ENCODE data around the gene SNUPN.

DNA sequence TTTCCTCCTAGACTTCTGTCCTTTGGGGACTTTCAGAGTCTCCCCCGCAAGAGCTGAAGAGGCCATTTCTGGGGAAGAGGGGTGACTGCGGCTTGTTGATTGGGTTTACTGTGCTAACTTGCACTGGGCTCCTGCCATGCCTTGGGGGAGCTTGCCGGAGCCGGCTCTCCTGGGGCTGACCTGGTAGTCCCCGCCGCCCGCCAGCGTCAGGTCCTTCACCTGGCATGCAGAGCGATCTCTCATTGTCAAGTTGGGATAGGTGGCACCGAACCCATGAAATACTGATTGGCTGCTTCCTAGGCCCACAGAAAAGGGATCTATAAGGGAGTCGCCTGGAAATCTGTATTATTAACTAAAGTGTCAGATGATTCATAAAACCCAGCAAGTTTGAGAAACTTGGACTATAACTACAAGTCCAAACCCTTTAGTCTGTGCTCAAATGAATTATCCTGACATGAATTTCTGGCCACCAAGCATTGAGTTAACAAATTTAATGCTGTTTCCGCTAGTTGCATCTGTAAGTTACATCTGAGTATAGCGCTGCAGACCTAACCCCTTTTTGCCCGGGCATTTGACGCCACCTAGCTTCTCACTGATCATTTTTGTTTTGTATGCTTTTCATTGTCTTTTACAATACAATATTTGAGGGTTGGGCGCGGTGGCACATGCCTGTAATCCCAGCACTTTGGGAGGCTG, 15.1 kb upstream of the SNUPN start:
- TF ChIP-seq, protein P1, sequence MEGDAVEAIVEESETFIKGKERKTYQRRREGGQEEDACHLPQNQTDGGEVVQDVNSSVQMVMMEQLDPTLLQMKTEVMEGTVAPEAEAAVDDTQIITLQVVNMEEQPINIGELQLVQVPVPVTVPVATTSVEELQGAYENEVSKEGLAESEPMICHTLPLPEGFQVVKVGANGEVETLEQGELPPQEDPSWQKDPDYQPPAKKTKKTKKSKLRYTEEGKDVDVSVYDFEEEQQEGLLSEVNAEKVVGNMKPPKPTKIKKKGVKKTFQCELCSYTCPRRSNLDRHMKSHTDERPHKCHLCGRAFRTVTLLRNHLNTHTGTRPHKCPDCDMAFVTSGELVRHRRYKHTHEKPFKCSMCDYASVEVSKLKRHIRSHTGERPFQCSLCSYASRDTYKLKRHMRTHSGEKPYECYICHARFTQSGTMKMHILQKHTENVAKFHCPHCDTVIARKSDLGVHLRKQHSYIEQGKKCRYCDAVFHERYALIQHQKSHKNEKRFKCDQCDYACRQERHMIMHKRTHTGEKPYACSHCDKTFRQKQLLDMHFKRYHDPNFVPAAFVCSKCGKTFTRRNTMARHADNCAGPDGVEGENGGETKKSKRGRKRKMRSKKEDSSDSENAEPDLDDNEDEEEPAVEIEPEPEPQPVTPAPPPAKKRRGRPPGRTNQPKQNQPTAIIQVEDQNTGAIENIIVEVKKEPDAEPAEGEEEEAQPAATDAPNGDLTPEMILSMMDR (IDR thresholded peaks at IDR 0.05) = no peak
- TF ChIP-seq, protein P2, sequence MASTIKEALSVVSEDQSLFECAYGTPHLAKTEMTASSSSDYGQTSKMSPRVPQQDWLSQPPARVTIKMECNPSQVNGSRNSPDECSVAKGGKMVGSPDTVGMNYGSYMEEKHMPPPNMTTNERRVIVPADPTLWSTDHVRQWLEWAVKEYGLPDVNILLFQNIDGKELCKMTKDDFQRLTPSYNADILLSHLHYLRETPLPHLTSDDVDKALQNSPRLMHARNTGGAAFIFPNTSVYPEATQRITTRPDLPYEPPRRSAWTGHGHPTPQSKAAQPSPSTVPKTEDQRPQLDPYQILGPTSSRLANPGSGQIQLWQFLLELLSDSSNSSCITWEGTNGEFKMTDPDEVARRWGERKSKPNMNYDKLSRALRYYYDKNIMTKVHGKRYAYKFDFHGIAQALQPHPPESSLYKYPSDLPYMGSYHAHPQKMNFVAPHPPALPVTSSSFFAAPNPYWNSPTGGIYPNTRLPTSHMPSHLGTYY (CRISPR knock-in tag; IDR thresholded peaks at IDR 0.05) = no peak
- TF ChIP-seq ESRRA (CRISPR knock-in tag; IDR thresholded peaks at IDR 0.05; ENCODE audit: borderline replicate concordance) (no peak), ZNF423 (CRISPR knock-in tag; IDR thresholded peaks at IDR 0.05) (no peak), IRF2 (CRISPR knock-in tag; IDR thresholded peaks at IDR 0.05; ENCODE audit: borderline replicate concordance, low read depth) (no peak), FOXK1 (CRISPR knock-in tag; IDR thresholded peaks at IDR 0.05) (no peak), RELA (CRISPR knock-in tag; IDR thresholded peaks at IDR 0.05; ENCODE audit: borderline replicate concordance) (no peak), SP1 (CRISPR knock-in tag; conservative IDR thresholded peaks at IDR 0.05) (no peak), ELF4 (CRISPR knock-in tag; IDR thresholded peaks at IDR 0.05; ENCODE audit: low read depth) (no peak), CREM (CRISPR knock-in tag; IDR thresholded peaks at IDR 0.05) (no peak)
- TF ChIP-seq, protein P3, sequence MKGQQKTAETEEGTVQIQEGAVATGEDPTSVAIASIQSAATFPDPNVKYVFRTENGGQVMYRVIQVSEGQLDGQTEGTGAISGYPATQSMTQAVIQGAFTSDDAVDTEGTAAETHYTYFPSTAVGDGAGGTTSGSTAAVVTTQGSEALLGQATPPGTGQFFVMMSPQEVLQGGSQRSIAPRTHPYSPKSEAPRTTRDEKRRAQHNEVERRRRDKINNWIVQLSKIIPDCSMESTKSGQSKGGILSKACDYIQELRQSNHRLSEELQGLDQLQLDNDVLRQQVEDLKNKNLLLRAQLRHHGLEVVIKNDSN (CRISPR knock-in tag; IDR thresholded peaks at IDR 0.05) = no peak
- TF ChIP-seq, protein P4, sequence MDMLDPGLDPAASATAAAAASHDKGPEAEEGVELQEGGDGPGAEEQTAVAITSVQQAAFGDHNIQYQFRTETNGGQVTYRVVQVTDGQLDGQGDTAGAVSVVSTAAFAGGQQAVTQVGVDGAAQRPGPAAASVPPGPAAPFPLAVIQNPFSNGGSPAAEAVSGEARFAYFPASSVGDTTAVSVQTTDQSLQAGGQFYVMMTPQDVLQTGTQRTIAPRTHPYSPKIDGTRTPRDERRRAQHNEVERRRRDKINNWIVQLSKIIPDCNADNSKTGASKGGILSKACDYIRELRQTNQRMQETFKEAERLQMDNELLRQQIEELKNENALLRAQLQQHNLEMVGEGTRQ (CRISPR knock-in tag; IDR thresholded peaks at IDR 0.05) = no peak
- TF ChIP-seq, protein P5, sequence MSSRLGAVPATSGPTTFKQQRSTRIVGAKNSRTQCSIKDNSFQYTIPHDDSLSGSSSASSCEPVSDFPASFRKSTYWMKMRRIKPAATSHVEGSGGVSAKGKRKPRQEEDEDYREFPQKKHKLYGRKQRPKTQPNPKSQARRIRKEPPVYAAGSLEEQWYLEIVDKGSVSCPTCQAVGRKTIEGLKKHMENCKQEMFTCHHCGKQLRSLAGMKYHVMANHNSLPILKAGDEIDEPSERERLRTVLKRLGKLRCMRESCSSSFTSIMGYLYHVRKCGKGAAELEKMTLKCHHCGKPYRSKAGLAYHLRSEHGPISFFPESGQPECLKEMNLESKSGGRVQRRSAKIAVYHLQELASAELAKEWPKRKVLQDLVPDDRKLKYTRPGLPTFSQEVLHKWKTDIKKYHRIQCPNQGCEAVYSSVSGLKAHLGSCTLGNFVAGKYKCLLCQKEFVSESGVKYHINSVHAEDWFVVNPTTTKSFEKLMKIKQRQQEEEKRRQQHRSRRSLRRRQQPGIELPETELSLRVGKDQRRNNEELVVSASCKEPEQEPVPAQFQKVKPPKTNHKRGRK (CRISPR knock-in tag; IDR thresholded peaks at IDR 0.05; ENCODE audit: borderline replicate concordance) = no peak

Data from WTC11 (cell line).